ENCODE data around the gene GMPR.

- TF ChIP-seq CTCF (conservative IDR thresholded peaks at IDR 0.05; ENCODE audit: low read length): no peak
- no peak for TF ChIP-seq EZH2phosphoT487 (IDR thresholded peaks at IDR 0.05; ENCODE audit: borderline replicate concordance, low read depth, low read length)
Measured at GRCh38 chr6:16296061-16296670, 57.8 kb downstream of the GMPR start.

Data from OCI-LY7 (cell line).